ENCODE data around the gene SSX2IP. TPM values are rescaled to one million over a fixed set of nuclear protein-coding genes. Genes with fewer than 3 reads are reported as not detected.

SSX2IP gene
- total RNA-seq, result 1 to 10 TPM; 7.5 to 8.3 TPM
- polyA plus RNA-seq, result 10 to 100 TPM in 1 of 2 donors, 1 to 10 TPM in 1; 5.7 to 11.8 TPM

GRCh38 chr1:84690397-84691121, at the start of gene SSX2IP:
SSX2IP (minus strand) TSS chr1:84690461; CDS start chr1:84671219, 19,242 bp downstream.
- Histone ChIP-seq H3K27me3 (ENCODE audit: insufficient read depth, low read length) (no peaks in the 10 kb centered on the region), H3K9me3 (ENCODE audit: control insufficient read depth in 1 of 2, low read length in 2 of 2) (no peaks in the 10 kb centered on the region), H3K4me3 (ENCODE audit: low read length in 2 of 2) (peak within 1 kb of the TSS; percentile 28 to 79), H3K36me3 (ENCODE audit: insufficient read depth, low read length) (no peaks in the 10 kb centered on the region), H3K27ac (ENCODE audit: low read depth, low read length) (peak within 1 kb of the TSS; percentile 87), H3K4me1 (ENCODE audit: insufficient read depth, low read length) (peaks cover 37% of the 10 kb centered on the region)
- Mint-ChIP-seq H3K27ac (peak within 1 kb of the TSS; percentile 90 to 99 (median 97)), H3K4me3 (peak within 1 kb of the TSS; percentile 87 to 96 (median 92)), H3K9me3 (no peaks in the 10 kb centered on the region), H3K27me3 (no peaks in the 10 kb centered on the region), H3K36me3 (peaks cover 0 to 10% of the 10 kb centered on the region in 2 donors), H3K4me1 (peaks cover 45 to 69% (median 45%) of the 10 kb centered on the region in 4 donors)
- CTCF ChIA-PET (ENCODE audit: partially characterized antibody), result no interaction called here
- POLR2A ChIA-PET (ENCODE audit: partially characterized antibody), result interaction anchor here (0.8 to 2.9 kb wide), 8 partner anchors 11 to 546 kb away, joined by 3 to 23 read pairs (median 4); partner anchors contain the start of genes CTBS, PRKACB and RPF1
- intact Hi-C loops (cut with micrococcal nuclease), result loop anchor here (1.0 to 5.0 kb wide), 11 partner anchors 70 to 586 kb away; partner anchors contain the start of genes BCL10, C1orf52, CTBS and GNG5
- DNase-seq, result peak; percentile 98 to 100 (median 99)

GRCh38 chr1:84738237-84738636, 48.0 kb upstream of the SSX2IP start:
- CTCF ChIA-PET (ENCODE audit: partially characterized antibody), result interaction anchor here (0.9 to 1.7 kb wide), 3 partner anchors 13 to 33 kb away, joined by 3 to 5 read pairs (median 4); no protein-coding TSS in a partner anchor

GRCh38 chr1:84737590-84737989, 47.3 kb upstream of the SSX2IP start:
- no peak for DNase-seq
- H3K27ac ChIP-seq (ENCODE audit: low read depth, low read length), result no peak overlapping the region
- POLR2A ChIA-PET (ENCODE audit: partially characterized antibody), result no interaction called here
- Mint-ChIP-seq H3K27me3 (peaks cover 5 to 10% of the 10 kb centered on the region in 2 donors), H3K4me1 (no peaks in the 10 kb centered on the region), H3K36me3 (no peaks in the 10 kb centered on the region), H3K4me3 (no peak overlapping the region), H3K27ac (no peak overlapping the region), H3K9me3 (peaks cover 0 to 2% (median 0%) of the 10 kb centered on the region in 8 donors)
- intact Hi-C loops (cut with micrococcal nuclease), result no loop called here
- CTCF ChIA-PET (ENCODE audit: partially characterized antibody), result interaction anchor here (0.9 to 1.7 kb wide), 3 partner anchors 12 to 34 kb away, joined by 3 to 5 read pairs (median 4); no protein-coding TSS in a partner anchor
- H3K9me3 ChIP-seq (ENCODE audit: control insufficient read depth in 1 of 2, low read length in 2 of 2), result no peaks in the 10 kb centered on the region
- no peaks in the 10 kb centered on the region for H3K27me3 ChIP-seq (ENCODE audit: insufficient read depth, low read length)
- no peaks in the 10 kb centered on the region for H3K36me3 ChIP-seq (ENCODE audit: insufficient read depth, low read length)
- H3K4me3 ChIP-seq (ENCODE audit: low read length in 2 of 2), result no peak overlapping the region
- H3K4me1 ChIP-seq (ENCODE audit: insufficient read depth, low read length), result no peaks in the 10 kb centered on the region

More at GRCh38 chr1:84738237-84738636, 48.0 kb upstream of the SSX2IP start:
- Mint-ChIP-seq H3K4me3 (no peak overlapping the region), H3K27ac (peak overlapping the region in 1 of 7 donors; percentile 25), H3K27me3 (peaks cover 5 to 10% of the 10 kb centered on the region in 2 donors), H3K36me3 (no peaks in the 10 kb centered on the region), H3K4me1 (no peaks in the 10 kb centered on the region), H3K9me3 (peaks cover 0 to 2% (median 0%) of the 10 kb centered on the region in 8 donors)
- Histone ChIP-seq H3K27me3 (ENCODE audit: insufficient read depth, low read length) (no peaks in the 10 kb centered on the region), H3K36me3 (ENCODE audit: insufficient read depth, low read length) (no peaks in the 10 kb centered on the region), H3K4me1 (ENCODE audit: insufficient read depth, low read length) (no peaks in the 10 kb centered on the region), H3K9me3 (ENCODE audit: control insufficient read depth in 1 of 2, low read length in 2 of 2) (no peaks in the 10 kb centered on the region), H3K4me3 (ENCODE audit: low read length in 2 of 2) (no peak overlapping the region), H3K27ac (ENCODE audit: low read depth, low read length) (no peak overlapping the region)
- no peak for DNase-seq
- POLR2A ChIA-PET (ENCODE audit: partially characterized antibody), result no interaction called here
- intact Hi-C loops (cut with micrococcal nuclease), result no loop called here

- Mint-ChIP-seq H3K36me3 (no peaks in the 10 kb centered on the region), H3K27ac (no peak overlapping the region), H3K27me3 (peaks cover 10 to 13% of the 10 kb centered on the region in 2 donors), H3K4me3 (no peak overlapping the region), H3K9me3 (peaks cover 0 to 4% (median 0%) of the 10 kb centered on the region in 8 donors), H3K4me1 (no peaks in the 10 kb centered on the region)
- H3K27ac ChIP-seq (ENCODE audit: low read depth, low read length), result no peak overlapping the region
- H3K4me1 ChIP-seq (ENCODE audit: insufficient read depth, low read length), result no peaks in the 10 kb centered on the region
- no peaks in the 10 kb centered on the region for H3K27me3 ChIP-seq (ENCODE audit: insufficient read depth, low read length)
- CTCF ChIA-PET (ENCODE audit: partially characterized antibody), result interaction anchor here (1.4 to 1.7 kb wide), 2 partner anchors 12 to 35 kb away, joined by 4 to 5 read pairs; no protein-coding TSS in a partner anchor
- POLR2A ChIA-PET (ENCODE audit: partially characterized antibody), result no interaction called here
- intact Hi-C loops (cut with micrococcal nuclease), result no loop called here
- no peaks in the 10 kb centered on the region for H3K36me3 ChIP-seq (ENCODE audit: insufficient read depth, low read length)
- DNase-seq, result no peak
- no peak overlapping the region for H3K4me3 ChIP-seq (ENCODE audit: low read length in 2 of 2)
- no peaks in the 10 kb centered on the region for H3K9me3 ChIP-seq (ENCODE audit: control insufficient read depth in 1 of 2, low read length in 2 of 2)
Measured at GRCh38 chr1:84736944-84737343, 46.7 kb upstream of the SSX2IP start.

GRCh38 chr1:84736445-84736844, 46.2 kb upstream of the SSX2IP start:
- H3K27ac ChIP-seq (ENCODE audit: low read depth, low read length), result no peak overlapping the region
- no peaks in the 10 kb centered on the region for H3K36me3 ChIP-seq (ENCODE audit: insufficient read depth, low read length)
- Mint-ChIP-seq H3K4me1 (no peaks in the 10 kb centered on the region), H3K27ac (no peak overlapping the region), H3K36me3 (no peaks in the 10 kb centered on the region), H3K9me3 (peaks cover 0 to 8% (median 0%) of the 10 kb centered on the region in 8 donors), H3K4me3 (no peak overlapping the region), H3K27me3 (peaks cover 13% of the 10 kb centered on the region in 2 donors)
- no peaks in the 10 kb centered on the region for H3K4me1 ChIP-seq (ENCODE audit: insufficient read depth, low read length)
- H3K4me3 ChIP-seq (ENCODE audit: low read length in 2 of 2), result no peak overlapping the region
- POLR2A ChIA-PET (ENCODE audit: partially characterized antibody), result no interaction called here
- H3K27me3 ChIP-seq (ENCODE audit: insufficient read depth, low read length), result no peaks in the 10 kb centered on the region
- intact Hi-C loops (cut with micrococcal nuclease), result no loop called here
- no peak for DNase-seq
- CTCF ChIA-PET (ENCODE audit: partially characterized antibody), result interaction anchor here (1.2 to 1.7 kb wide), 3 partner anchors 11 to 36 kb away, joined by 5 to 7 read pairs (median 5); no protein-coding TSS in a partner anchor
- no peaks in the 10 kb centered on the region for H3K9me3 ChIP-seq (ENCODE audit: control insufficient read depth in 1 of 2, low read length in 2 of 2)

- Mint-ChIP-seq H3K27me3 (peaks cover 18% of the 10 kb centered on the region in 2 donors), H3K4me1 (no peaks in the 10 kb centered on the region), H3K4me3 (no peak overlapping the region), H3K27ac (no peak overlapping the region), H3K36me3 (no peaks in the 10 kb centered on the region), H3K9me3 (peaks cover 0 to 9% (median 0%) of the 10 kb centered on the region in 8 donors)
- POLR2A ChIA-PET (ENCODE audit: partially characterized antibody), result no interaction called here
- H3K36me3 ChIP-seq (ENCODE audit: insufficient read depth, low read length), result no peaks in the 10 kb centered on the region
- intact Hi-C loops (cut with micrococcal nuclease), result no loop called here
- no peak overlapping the region for H3K27ac ChIP-seq (ENCODE audit: low read depth, low read length)
- no peaks in the 10 kb centered on the region for H3K9me3 ChIP-seq (ENCODE audit: control insufficient read depth in 1 of 2, low read length in 2 of 2)
- no peaks in the 10 kb centered on the region for H3K4me1 ChIP-seq (ENCODE audit: insufficient read depth, low read length)
- no peak for DNase-seq
- H3K27me3 ChIP-seq (ENCODE audit: insufficient read depth, low read length), result no peaks in the 10 kb centered on the region
- H3K4me3 ChIP-seq (ENCODE audit: low read length in 2 of 2), result no peak overlapping the region
- CTCF ChIA-PET (ENCODE audit: partially characterized antibody), result interaction anchor here (0.8 to 1.5 kb wide), 4 partner anchors 10 to 37 kb away, joined by 3 to 7 read pairs (median 5); no protein-coding TSS in a partner anchor
Measured at GRCh38 chr1:84735483-84735882, 45.2 kb upstream of the SSX2IP start.

- Mint-ChIP-seq H3K4me1 (no peaks in the 10 kb centered on the region), H3K27me3 (peaks cover 19 to 23% of the 10 kb centered on the region in 2 donors), H3K27ac (no peak overlapping the region), H3K36me3 (no peaks in the 10 kb centered on the region), H3K9me3 (peaks cover 0 to 9% (median 0%) of the 10 kb centered on the region in 8 donors), H3K4me3 (no peak overlapping the region)
- H3K27me3 ChIP-seq (ENCODE audit: insufficient read depth, low read length), result no peaks in the 10 kb centered on the region
- no peak overlapping the region for H3K4me3 ChIP-seq (ENCODE audit: low read length in 2 of 2)
- H3K9me3 ChIP-seq (ENCODE audit: control insufficient read depth in 1 of 2, low read length in 2 of 2), result no peaks in the 10 kb centered on the region
- ChIA-PET POLR2A (ENCODE audit: partially characterized antibody) (no interaction called here), CTCF (ENCODE audit: partially characterized antibody) (no interaction called here)
- no peaks in the 10 kb centered on the region for H3K36me3 ChIP-seq (ENCODE audit: insufficient read depth, low read length)
- no peaks in the 10 kb centered on the region for H3K4me1 ChIP-seq (ENCODE audit: insufficient read depth, low read length)
- no peak overlapping the region for H3K27ac ChIP-seq (ENCODE audit: low read depth, low read length)
- DNase-seq, result no peak
- intact Hi-C loops (cut with micrococcal nuclease), result no loop called here
Measured at GRCh38 chr1:84732520-84732919, 42.3 kb upstream of the SSX2IP start.

Data from CD4-positive, alpha-beta memory T cell (primary cell).